ENCODE data around the gene EEF1G. TPM values are rescaled to one million over a fixed set of nuclear protein-coding genes. Genes with fewer than 3 reads are reported as not detected.

EEF1G gene
- total and polyA plus RNA-seq, 2 of the 13 experiments (the other 11 are each of a cell fraction or from before 2014, with no cell fraction given): 1,787 to 2,144 TPM

GRCh38 chr11:62575156-62575555 lies 1.5 kb upstream of the EEF1G start (continued):
- TF ChIP-seq, protein P1, sequence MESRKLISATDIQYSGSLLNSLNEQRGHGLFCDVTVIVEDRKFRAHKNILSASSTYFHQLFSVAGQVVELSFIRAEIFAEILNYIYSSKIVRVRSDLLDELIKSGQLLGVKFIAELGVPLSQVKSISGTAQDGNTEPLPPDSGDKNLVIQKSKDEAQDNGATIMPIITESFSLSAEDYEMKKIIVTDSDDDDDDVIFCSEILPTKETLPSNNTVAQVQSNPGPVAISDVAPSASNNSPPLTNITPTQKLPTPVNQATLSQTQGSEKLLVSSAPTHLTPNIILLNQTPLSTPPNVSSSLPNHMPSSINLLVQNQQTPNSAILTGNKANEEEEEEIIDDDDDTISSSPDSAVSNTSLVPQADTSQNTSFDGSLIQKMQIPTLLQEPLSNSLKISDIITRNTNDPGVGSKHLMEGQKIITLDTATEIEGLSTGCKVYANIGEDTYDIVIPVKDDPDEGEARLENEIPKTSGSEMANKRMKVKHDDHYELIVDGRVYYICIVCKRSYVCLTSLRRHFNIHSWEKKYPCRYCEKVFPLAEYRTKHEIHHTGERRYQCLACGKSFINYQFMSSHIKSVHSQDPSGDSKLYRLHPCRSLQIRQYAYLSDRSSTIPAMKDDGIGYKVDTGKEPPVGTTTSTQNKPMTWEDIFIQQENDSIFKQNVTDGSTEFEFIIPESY (CRISPR knock-in tag; IDR thresholded peaks at IDR 0.05): 0 out of 2 replicates have a peak, but pooled peaks have one; percentile 8
- no peak for TF ChIP-seq BATF2 (CRISPR knock-in tag; IDR thresholded peaks at IDR 0.05)
- no peak for TF ChIP-seq SNAPC2 (CRISPR knock-in tag; IDR thresholded peaks at IDR 0.05)
- no peak for TF ChIP-seq ZNF530 (CRISPR knock-in tag; IDR thresholded peaks at IDR 0.05; ENCODE audit: low read depth)
- TF ChIP-seq ZNF883 (CRISPR knock-in tag; IDR thresholded peaks at IDR 0.05; ENCODE audit: not compliant biosample characterization): no peak
- no peak for TF ChIP-seq NKX3-1 (CRISPR knock-in tag; IDR thresholded peaks at IDR 0.05)
- TF ChIP-seq CEBPZ (IDR thresholded peaks at IDR 0.05; ENCODE audit: low read length): no peak
- peak; percentile 7; the same call in 1 of the 2 replicates for TF ChIP-seq SP4 (CRISPR knock-in tag; IDR thresholded peaks at IDR 0.05)
- no peak for TF ChIP-seq ZNF468 (CRISPR knock-in tag; IDR thresholded peaks at IDR 0.05)
- TF ChIP-seq RBFOX2 (IDR thresholded peaks at IDR 0.05; ENCODE audit: low read depth, low read length): peak; percentile 71
- TF ChIP-seq, protein P2, sequence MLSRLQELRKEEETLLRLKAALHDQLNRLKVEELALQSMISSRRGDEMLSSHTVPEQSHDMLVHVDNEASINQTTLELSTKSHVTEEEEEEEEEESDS (CRISPR knock-in tag; IDR thresholded peaks at IDR 0.05; ENCODE audit: borderline replicate concordance): no peak
- TF ChIP-seq ZNF138 (CRISPR knock-in tag; IDR thresholded peaks at IDR 0.05; ENCODE audit: low read depth): 0 out of 2 replicates have a peak, but pooled peaks have one; percentile 24
- no peak for TF ChIP-seq DMTF1 (CRISPR knock-in tag; IDR thresholded peaks at IDR 0.05)
- no peak for TF ChIP-seq ETV6 (CRISPR knock-in tag; conservative IDR thresholded peaks at IDR 0.05)
- TF ChIP-seq ZFP1 (CRISPR knock-in tag; IDR thresholded peaks at IDR 0.05): no peak
- no peak for TF ChIP-seq GABPA (IDR thresholded peaks at IDR 0.05; ENCODE audit: low read depth, low read length)
- no peak for TF ChIP-seq GABPA (CRISPR knock-in tag; IDR thresholded peaks at IDR 0.05; ENCODE audit: low read depth)
- TF ChIP-seq ZNF549 (CRISPR knock-in tag; IDR thresholded peaks at IDR 0.05): no peak
- TF ChIP-seq ZNF282 (IDR thresholded peaks at IDR 0.05; ENCODE audit: partially characterized antibody): no peak
- TF ChIP-seq TBP (CRISPR knock-in tag; IDR thresholded peaks at IDR 0.05): no peak
- TF ChIP-seq POLR2A (IDR thresholded peaks at IDR 0.05; ENCODE audit: insufficient read depth in 1 of 2, low read depth in 2 of 2, low read length in 2 of 2): peak in 1 of 2 experiments; percentile 25; a peak in 1 of 4 replicates
- TF ChIP-seq ZNF24 (IDR thresholded peaks at IDR 0.05): no peak
- no peak for TF ChIP-seq TSC22D2 (CRISPR knock-in tag; IDR thresholded peaks at IDR 0.05; ENCODE audit: borderline replicate concordance)
- no peak for TF ChIP-seq TOPORS (CRISPR knock-in tag; IDR thresholded peaks at IDR 0.05)

Measured in HepG2 (cell line).